Measurements from ENCODE around the gene GFPT2. TPM values are rescaled to one million over a fixed set of nuclear protein-coding genes. Genes with fewer than 3 reads are reported as not detected.

The GFPT2 gene
- total RNA-seq, 1 donor from 2014 or later = 17.6 TPM

DNA sequence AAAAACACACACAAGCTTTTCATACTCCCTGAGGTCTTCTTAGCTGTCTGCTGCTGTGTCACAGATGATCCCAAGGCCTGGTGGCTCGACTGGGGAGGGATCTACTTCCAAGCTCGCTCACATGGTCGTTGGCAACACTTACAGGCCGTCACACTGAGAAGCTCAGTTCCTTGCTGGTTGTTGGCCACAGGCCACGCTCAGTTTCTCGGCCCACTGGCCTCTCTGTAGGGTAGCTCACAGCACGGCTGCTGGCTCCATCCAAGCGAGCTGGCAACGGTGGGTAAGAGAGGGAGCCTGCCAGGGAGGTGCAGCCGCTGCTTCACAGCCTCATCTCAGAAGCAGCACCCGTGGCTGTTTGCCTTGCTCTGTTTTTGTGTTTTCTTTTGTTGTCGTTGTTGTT, 43.8 kb upstream of the GFPT2 start:
- H3K27ac Mint-ChIP-seq = no peak overlapping the region
- no peaks in the 10 kb centered on the region for H3K9me3 Mint-ChIP-seq
- DNase-seq (ENCODE audit: extremely low spot score, unreplicated experiment) = no peak
- H3K4me1 Mint-ChIP-seq (ENCODE audit: unreplicated experiment) = no peaks in the 10 kb centered on the region
- no peaks in the 10 kb centered on the region for H3K36me3 Mint-ChIP-seq
- H3K27me3 Mint-ChIP-seq = no peaks in the 10 kb centered on the region
- H3K4me3 Mint-ChIP-seq = no peak overlapping the region
- TF ChIP-seq, protein P1, sequence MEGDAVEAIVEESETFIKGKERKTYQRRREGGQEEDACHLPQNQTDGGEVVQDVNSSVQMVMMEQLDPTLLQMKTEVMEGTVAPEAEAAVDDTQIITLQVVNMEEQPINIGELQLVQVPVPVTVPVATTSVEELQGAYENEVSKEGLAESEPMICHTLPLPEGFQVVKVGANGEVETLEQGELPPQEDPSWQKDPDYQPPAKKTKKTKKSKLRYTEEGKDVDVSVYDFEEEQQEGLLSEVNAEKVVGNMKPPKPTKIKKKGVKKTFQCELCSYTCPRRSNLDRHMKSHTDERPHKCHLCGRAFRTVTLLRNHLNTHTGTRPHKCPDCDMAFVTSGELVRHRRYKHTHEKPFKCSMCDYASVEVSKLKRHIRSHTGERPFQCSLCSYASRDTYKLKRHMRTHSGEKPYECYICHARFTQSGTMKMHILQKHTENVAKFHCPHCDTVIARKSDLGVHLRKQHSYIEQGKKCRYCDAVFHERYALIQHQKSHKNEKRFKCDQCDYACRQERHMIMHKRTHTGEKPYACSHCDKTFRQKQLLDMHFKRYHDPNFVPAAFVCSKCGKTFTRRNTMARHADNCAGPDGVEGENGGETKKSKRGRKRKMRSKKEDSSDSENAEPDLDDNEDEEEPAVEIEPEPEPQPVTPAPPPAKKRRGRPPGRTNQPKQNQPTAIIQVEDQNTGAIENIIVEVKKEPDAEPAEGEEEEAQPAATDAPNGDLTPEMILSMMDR (conservative IDR thresholded peaks at IDR 0.05) = no peak

DNA sequence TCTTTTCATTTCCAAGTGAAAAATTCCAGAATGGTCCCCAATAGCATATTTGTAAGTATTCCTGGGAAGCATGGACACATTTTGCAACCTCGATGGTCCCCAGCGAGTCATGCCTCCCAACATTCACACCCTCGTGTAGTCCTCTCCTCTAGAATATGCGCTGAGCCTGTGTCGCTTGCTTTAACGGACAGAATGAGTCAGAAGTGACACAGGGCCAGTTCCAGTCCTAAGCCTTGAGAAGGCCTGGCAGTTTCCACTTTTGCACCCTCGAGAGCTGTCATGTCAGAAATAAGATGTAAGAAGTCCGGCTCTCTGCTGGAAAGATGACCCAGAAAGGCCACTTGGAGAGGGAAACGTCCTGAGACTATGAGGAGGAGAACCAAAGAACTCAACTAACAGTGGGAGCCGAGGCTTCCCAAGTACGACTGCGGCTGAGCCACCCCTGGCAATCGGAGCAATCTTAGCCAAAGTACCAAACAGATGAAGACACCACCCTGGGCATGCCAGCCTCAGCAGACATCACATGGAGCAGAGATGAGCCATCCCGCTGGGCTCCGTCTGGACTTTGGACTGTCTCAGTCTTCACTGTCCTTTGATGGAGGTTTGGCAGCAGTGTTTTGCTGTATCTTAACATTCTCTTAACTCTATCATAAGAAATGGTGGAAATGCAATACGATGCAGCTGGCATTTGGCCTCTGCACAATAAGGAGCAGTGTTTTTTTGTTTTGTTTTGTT, 42.6 kb upstream of the GFPT2 start:
- no peaks in the 10 kb centered on the region for H3K4me1 Mint-ChIP-seq (ENCODE audit: unreplicated experiment)
- TF ChIP-seq, protein P1 (conservative IDR thresholded peaks at IDR 0.05) = no peak
- no peak for DNase-seq (ENCODE audit: extremely low spot score, unreplicated experiment)
- no peak overlapping the region for H3K27ac Mint-ChIP-seq
- H3K36me3 Mint-ChIP-seq = no peaks in the 10 kb centered on the region
- H3K27me3 Mint-ChIP-seq = no peaks in the 10 kb centered on the region
- H3K9me3 Mint-ChIP-seq = no peaks in the 10 kb centered on the region
- H3K4me3 Mint-ChIP-seq = no peak overlapping the region

DNA sequence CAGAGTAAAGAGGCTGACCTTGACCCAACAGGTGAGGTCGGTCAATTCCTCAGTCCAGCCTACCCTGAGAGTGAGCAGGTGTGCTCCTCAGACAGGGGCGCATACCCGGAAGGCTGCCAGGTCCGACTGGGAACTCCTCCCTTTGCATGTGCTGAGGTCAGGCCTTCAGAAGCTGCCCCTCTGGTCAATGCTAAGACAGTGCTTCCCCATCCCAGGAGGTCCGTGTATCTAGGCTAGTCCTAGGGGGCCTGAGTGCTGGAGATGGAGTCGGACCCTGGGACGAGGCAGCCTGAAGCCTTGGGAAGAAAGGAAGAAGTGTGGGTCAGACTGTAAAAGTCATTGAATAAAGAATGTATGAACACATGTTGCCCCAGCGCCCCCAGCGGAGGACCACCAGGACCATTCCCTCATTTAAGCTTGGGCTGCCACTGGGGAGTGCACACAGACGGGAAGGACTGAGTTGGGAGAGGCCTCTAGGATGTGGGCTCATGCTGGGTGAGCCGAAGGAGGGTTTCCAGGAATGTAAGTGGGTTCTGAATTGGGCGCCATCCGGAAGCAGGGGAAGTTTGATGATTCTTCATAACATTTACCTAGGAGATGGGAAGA, 41.0 kb upstream of the GFPT2 start:
- DNase-seq (ENCODE audit: extremely low spot score, unreplicated experiment) = no peak
- Mint-ChIP-seq H3K9me3 (no peaks in the 10 kb centered on the region), H3K27ac (no peak overlapping the region), H3K4me1 (ENCODE audit: unreplicated experiment) (no peaks in the 10 kb centered on the region), H3K27me3 (no peaks in the 10 kb centered on the region), H3K4me3 (no peak overlapping the region), H3K36me3 (no peaks in the 10 kb centered on the region)
- TF ChIP-seq, protein P1 (conservative IDR thresholded peaks at IDR 0.05) = no peak

DNA sequence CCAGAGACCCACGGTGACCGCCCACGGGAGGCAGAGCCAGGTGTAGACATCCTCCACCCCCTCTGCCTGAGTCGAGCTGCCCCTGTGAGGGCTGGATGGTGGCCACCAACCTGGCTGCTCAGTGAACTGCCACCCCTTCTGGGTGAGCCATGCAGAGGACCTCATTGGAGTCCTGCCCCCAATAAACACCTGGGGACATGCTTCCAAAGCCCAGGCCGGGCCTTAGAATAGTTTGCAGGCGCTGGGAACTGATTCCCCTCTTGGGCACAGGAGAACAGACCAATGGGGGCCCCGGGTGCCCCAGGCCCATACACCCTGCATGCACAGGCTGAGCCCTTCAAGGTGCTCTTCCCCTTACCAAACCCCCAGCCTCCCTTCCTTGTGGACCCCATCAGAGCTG, 38.1 kb upstream of the GFPT2 start:
- Mint-ChIP-seq H3K27ac (no peak overlapping the region), H3K4me3 (no peak overlapping the region), H3K9me3 (no peaks in the 10 kb centered on the region), H3K4me1 (ENCODE audit: unreplicated experiment) (no peaks in the 10 kb centered on the region), H3K36me3 (no peaks in the 10 kb centered on the region), H3K27me3 (no peaks in the 10 kb centered on the region)
- TF ChIP-seq, protein P1 (conservative IDR thresholded peaks at IDR 0.05) = no peak
- DNase-seq (ENCODE audit: extremely low spot score, unreplicated experiment) = no peak

DNA sequence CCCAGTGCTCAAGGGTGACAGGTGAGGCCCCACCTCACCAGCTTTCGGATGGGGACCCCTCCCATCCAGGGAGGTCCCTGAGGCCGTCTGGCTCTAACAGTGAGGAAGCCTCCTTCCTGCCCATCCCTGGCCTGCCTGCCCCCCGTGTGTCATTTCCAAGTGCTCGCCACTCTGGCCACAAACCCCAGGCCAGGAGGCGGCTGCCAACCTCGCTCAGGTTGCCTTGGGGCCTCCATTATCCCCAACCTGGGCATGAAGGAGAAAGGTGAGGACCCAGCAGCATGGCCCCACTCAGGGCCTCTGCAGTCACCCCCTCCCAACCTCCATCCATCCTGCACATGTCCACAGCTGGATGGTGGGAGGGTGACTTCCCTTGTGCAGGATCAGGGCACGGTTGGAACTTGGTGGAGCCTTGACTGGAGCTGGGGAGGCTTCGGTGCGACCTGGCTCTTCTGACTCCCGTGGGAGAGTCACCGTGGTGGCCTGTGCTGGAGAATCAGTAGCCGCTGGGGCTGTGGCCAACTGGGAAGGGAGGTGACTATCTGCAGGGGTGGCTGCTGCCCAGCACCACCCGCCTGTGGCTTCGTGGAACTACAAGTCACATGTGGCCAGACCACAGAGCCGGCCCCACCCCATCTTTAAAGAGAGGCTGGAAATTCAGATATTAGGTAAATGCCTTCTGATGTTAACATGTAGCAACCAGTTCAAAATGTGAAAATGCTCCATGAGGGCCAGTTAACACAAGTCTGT, 37.5 kb upstream of the GFPT2 start:
- no peaks in the 10 kb centered on the region for H3K9me3 Mint-ChIP-seq
- no peak for DNase-seq (ENCODE audit: extremely low spot score, unreplicated experiment)
- no peaks in the 10 kb centered on the region for H3K27me3 Mint-ChIP-seq
- no peaks in the 10 kb centered on the region for H3K4me1 Mint-ChIP-seq (ENCODE audit: unreplicated experiment)
- no peak overlapping the region for H3K4me3 Mint-ChIP-seq
- TF ChIP-seq, protein P1 (conservative IDR thresholded peaks at IDR 0.05) = peak; percentile 20
- no peaks in the 10 kb centered on the region for H3K36me3 Mint-ChIP-seq
- no peak overlapping the region for H3K27ac Mint-ChIP-seq

Data from type B pancreatic cell (in vitro differentiated cells).